Suprapubic skin (tissue), 4 donors: ENCODE measurements around the gene TREML2. TPM values are rescaled to one million over a fixed set of nuclear protein-coding genes. Genes with fewer than 3 reads are reported as not detected.

Experiments
- DNase-seq, 2 donors: peaks; one replicate each; pipeline ENCODE4 v3.0.0-alpha.2; 2019; ENCODE audit warnings: low spot score in 2 of 2
- H3K27ac ChIP-seq: fragments of 200-600 bp; sonication (generic); one replicate; pipeline ENCODE4 v1.5.1; 2019
- H3K27me3 ChIP-seq: fragments of 200-600 bp; sonication (generic); one replicate; pipeline ENCODE4 v1.5.1; 2019
- H3K36me3 ChIP-seq: fragments of 200-600 bp; sonication (generic); one replicate; pipeline ENCODE4 v1.5.1; 2019
- H3K4me1 ChIP-seq: fragments of 200-600 bp; sonication (generic); one replicate; pipeline ENCODE4 v1.5.1; 2019
- H3K4me3 ChIP-seq: fragments of 200-600 bp; sonication (generic); one replicate; pipeline ENCODE4 v1.5.1; 2019; ENCODE audit warnings: mild to moderate bottlenecking
- H3K9me3 ChIP-seq: fragments of 200-600 bp; sonication (generic); one replicate; pipeline ENCODE4 v1.5.1; 2019
- EP300 ChIP-seq: sonication (generic); formaldehyde crosslinking; IDR thresholded peaks from one replicate; pipeline ENCODE4 v1.6.1; 2017; ENCODE audit warnings: antibody characterized with exemption
- POLR2A ChIP-seq, 2 donors: fragments of 450-650 bp; IDR thresholded peaks; one replicate each; pipeline ENCODE4 v1.6.1; 2017; ENCODE audit warnings: antibody characterized with exemption in 2 of 2, mild to moderate bottlenecking in 2 of 2, moderate library complexity in 2 of 2
- POLR2AphosphoS5 ChIP-seq, 3 donors: sonication (generic); formaldehyde crosslinking; IDR thresholded peaks; one replicate each; pipeline ENCODE4 v1.6.1; 2017; ENCODE audit warnings: antibody characterized with exemption in 3 of 3
- WGBS: methylation state at CpG from one replicate; pipeline ENCODE4 v1.1.5; 2018; 5-methylcytosine and 5-hydroxymethylcytosine counted together
- total RNA-seq, 4 donors: library from RNA; depleted of rRNA; stranded (reverse); fragments of >200 nt; gene quantifications; one replicate each; pipeline ENCODE4 v1.1.0, GENCODE V29; 2016
- TF ChIP-seq, protein P1 (sequence below), 2 donors: fragments of 200-600 bp in 1 of 2; fragments of 450-650 bp in 1 of 2; sonication (generic) in 1 of 2; IDR thresholded peaks; one replicate each; pipeline ENCODE4 v1.5.1; 2016 to 2019; ENCODE audit warnings: antibody characterized with exemption in 2 of 2, mild to moderate bottlenecking in 1 of 2, moderate library complexity in 1 of 2

The TREML2 gene
- total RNA-seq, 4 donors from 2014 or later: not detected

GRCh38 chr6:41222045-41222444 is 21.1 kb upstream of the TREML2 start:
- Histone ChIP-seq H3K27ac (no peak overlapping the region), H3K4me3 (no peak overlapping the region), H3K4me1 (no peaks in the 10 kb centered on the region), H3K36me3 (no peaks in the 10 kb centered on the region), H3K27me3 (peaks cover 12% of the 10 kb centered on the region), H3K9me3 (peaks cover 4% of the 10 kb centered on the region)
- no peak for DNase-seq
- WGBS: 58% methylated on average over 4 of the region's 4 CpGs
- TF ChIP-seq, protein P1, sequence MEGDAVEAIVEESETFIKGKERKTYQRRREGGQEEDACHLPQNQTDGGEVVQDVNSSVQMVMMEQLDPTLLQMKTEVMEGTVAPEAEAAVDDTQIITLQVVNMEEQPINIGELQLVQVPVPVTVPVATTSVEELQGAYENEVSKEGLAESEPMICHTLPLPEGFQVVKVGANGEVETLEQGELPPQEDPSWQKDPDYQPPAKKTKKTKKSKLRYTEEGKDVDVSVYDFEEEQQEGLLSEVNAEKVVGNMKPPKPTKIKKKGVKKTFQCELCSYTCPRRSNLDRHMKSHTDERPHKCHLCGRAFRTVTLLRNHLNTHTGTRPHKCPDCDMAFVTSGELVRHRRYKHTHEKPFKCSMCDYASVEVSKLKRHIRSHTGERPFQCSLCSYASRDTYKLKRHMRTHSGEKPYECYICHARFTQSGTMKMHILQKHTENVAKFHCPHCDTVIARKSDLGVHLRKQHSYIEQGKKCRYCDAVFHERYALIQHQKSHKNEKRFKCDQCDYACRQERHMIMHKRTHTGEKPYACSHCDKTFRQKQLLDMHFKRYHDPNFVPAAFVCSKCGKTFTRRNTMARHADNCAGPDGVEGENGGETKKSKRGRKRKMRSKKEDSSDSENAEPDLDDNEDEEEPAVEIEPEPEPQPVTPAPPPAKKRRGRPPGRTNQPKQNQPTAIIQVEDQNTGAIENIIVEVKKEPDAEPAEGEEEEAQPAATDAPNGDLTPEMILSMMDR (IDR thresholded peaks at IDR 0.05): no peak
- no peak for TF ChIP-seq EP300
- no peak for TF ChIP-seq POLR2A (IDR thresholded peaks at IDR 0.05)
- TF ChIP-seq POLR2AphosphoS5 (IDR thresholded peaks at IDR 0.05): no peak

DNA sequence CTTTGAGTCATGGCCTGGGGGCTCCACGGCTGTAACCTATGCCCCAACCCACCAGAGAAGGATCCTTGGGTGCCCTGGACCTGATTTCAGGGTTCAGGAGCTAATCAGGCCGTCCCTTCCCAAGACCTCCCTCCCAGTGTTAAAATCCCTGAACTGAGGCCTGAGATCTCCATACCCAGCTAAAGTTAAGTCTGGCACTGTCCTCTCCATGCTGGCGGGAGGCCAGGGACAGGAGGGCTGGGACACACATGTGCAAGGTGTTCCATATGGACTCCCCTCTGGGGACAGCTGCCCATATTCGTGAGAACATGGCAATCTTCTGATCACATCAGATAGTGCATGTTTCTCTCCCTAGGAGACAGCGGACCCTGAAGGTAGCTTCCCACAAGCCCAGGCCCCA is 15.7 kb upstream of the TREML2 start:
- Histone ChIP-seq H3K9me3 (peaks cover 4% of the 10 kb centered on the region), H3K36me3 (no peaks in the 10 kb centered on the region), H3K27ac (no peak overlapping the region), H3K4me3 (no peak overlapping the region), H3K27me3 (peaks cover 7% of the 10 kb centered on the region), H3K4me1 (no peaks in the 10 kb centered on the region)
- TF ChIP-seq, protein P1 (IDR thresholded peaks at IDR 0.05): no peak
- DNase-seq: no peak
- WGBS: 67% methylated on average over 5 of the region's 5 CpGs

GRCh38 chr6:41215777-41216176 is 14.8 kb upstream of the TREML2 start:
- no peak for DNase-seq
- TF ChIP-seq, protein P1 (IDR thresholded peaks at IDR 0.05): no peak
- no peak for TF ChIP-seq POLR2A (IDR thresholded peaks at IDR 0.05)
- 64% methylated on average over 5 of the region's 5 CpGs for WGBS
- H3K36me3 ChIP-seq: no peaks in the 10 kb centered on the region
- H3K9me3 ChIP-seq: peaks cover 4% of the 10 kb centered on the region
- H3K27ac ChIP-seq: no peak overlapping the region
- H3K27me3 ChIP-seq: peaks cover 7% of the 10 kb centered on the region
- H3K4me1 ChIP-seq: no peaks in the 10 kb centered on the region
- no peak overlapping the region for H3K4me3 ChIP-seq

- TF ChIP-seq, protein P1 (IDR thresholded peaks at IDR 0.05): no peak
- TF ChIP-seq POLR2A (IDR thresholded peaks at IDR 0.05) (no peak), POLR2AphosphoS5 (IDR thresholded peaks at IDR 0.05) (no peak), EP300 (no peak)
- Histone ChIP-seq H3K27me3 (peaks cover 7% of the 10 kb centered on the region), H3K36me3 (no peaks in the 10 kb centered on the region), H3K4me1 (no peaks in the 10 kb centered on the region), H3K27ac (no peak overlapping the region), H3K9me3 (no peaks in the 10 kb centered on the region), H3K4me3 (no peak overlapping the region)
- WGBS: 91% methylated on average over 9 of the region's 9 CpGs
- DNase-seq: no peak
Measured at GRCh38 chr6:41214559-41215238, 13.8 kb upstream of the TREML2 start.

GRCh38 chr6:41209547-41210320 is 8.8 kb upstream of the TREML2 start:
- no peaks in the 10 kb centered on the region for H3K9me3 ChIP-seq
- no peaks in the 10 kb centered on the region for H3K36me3 ChIP-seq
- 84% methylated on average over 5 of the region's 5 CpGs for WGBS
- H3K27me3 ChIP-seq: peaks cover 11% of the 10 kb centered on the region
- H3K4me3 ChIP-seq: no peak overlapping the region
- H3K27ac ChIP-seq: no peak overlapping the region
- TF ChIP-seq POLR2AphosphoS5 (IDR thresholded peaks at IDR 0.05) (no peak), EP300 (no peak), POLR2A (IDR thresholded peaks at IDR 0.05) (no peak)
- TF ChIP-seq, protein P1 (IDR thresholded peaks at IDR 0.05): no peak
- no peaks in the 10 kb centered on the region for H3K4me1 ChIP-seq
- DNase-seq: no peak
